ENCODE results near the gene PLA1A.

The PLA1A gene

GRCh38 chr3:119575507-119575906, 22.2 kb upstream of the PLA1A start:
- H3K4me3 ChIP-seq (ENCODE audit: insufficient read depth, low read depth, low read length, poor library complexity, severe bottlenecking): no peak overlapping the region
- no peak overlapping the region for H3K27ac ChIP-seq (ENCODE audit: insufficient read depth, low read length, poor library complexity, severe bottlenecking)
- H3K4me1 ChIP-seq (ENCODE audit: control insufficient read depth, insufficient read depth, low read length, poor library complexity, severe bottlenecking): peaks cover 6% of the 10 kb centered on the region
- no peaks in the 10 kb centered on the region for H3K36me3 ChIP-seq (ENCODE audit: control insufficient read depth, insufficient read depth, low read length)
- DNase-seq: no peak
- H3K27me3 ChIP-seq (replicated peaks; ENCODE audit: control insufficient read depth, insufficient read depth, low read length, poor library complexity, severe bottlenecking): no peaks in the 10 kb centered on the region
- H3K9me3 ChIP-seq (ENCODE audit: control insufficient read depth, low read length): no peaks in the 10 kb centered on the region

- Histone ChIP-seq H3K4me1 (ENCODE audit: control insufficient read depth, insufficient read depth, low read length, poor library complexity, severe bottlenecking) (peaks cover 6% of the 10 kb centered on the region), H3K4me3 (ENCODE audit: insufficient read depth, low read depth, low read length, poor library complexity, severe bottlenecking) (peak within 1 kb of the TSS; percentile 69), H3K27ac (ENCODE audit: insufficient read depth, low read length, poor library complexity, severe bottlenecking) (peak within 1 kb of the TSS; percentile 52), H3K36me3 (ENCODE audit: control insufficient read depth, insufficient read depth, low read length) (no peaks in the 10 kb centered on the region), H3K27me3 (replicated peaks; ENCODE audit: control insufficient read depth, insufficient read depth, low read length, poor library complexity, severe bottlenecking) (no peaks in the 10 kb centered on the region), H3K9me3 (ENCODE audit: control insufficient read depth, low read length) (no peaks in the 10 kb centered on the region)
- peak; percentile 11 to 39 (median 37) for DNase-seq
Measured at GRCh38 chr3:119579366-119580066, 18.2 kb upstream of the PLA1A start, which contains the start of gene ADPRH. ADPRH (plus strand) TSS chr3:119579492; CDS start chr3:119582170, 2,678 bp downstream.

- H3K36me3 ChIP-seq (ENCODE audit: control insufficient read depth, insufficient read depth, low read length): no peaks in the 10 kb centered on the region
- peak overlapping the region; percentile 69 for H3K4me3 ChIP-seq (ENCODE audit: insufficient read depth, low read depth, low read length, poor library complexity, severe bottlenecking)
- no peaks in the 10 kb centered on the region for H3K27me3 ChIP-seq (replicated peaks; ENCODE audit: control insufficient read depth, insufficient read depth, low read length, poor library complexity, severe bottlenecking)
- H3K9me3 ChIP-seq (ENCODE audit: control insufficient read depth, low read length): no peaks in the 10 kb centered on the region
- peaks cover 6% of the 10 kb centered on the region for H3K4me1 ChIP-seq (ENCODE audit: control insufficient read depth, insufficient read depth, low read length, poor library complexity, severe bottlenecking)
- DNase-seq: no peak
- H3K27ac ChIP-seq (ENCODE audit: insufficient read depth, low read length, poor library complexity, severe bottlenecking): peak overlapping the region; percentile 52
Measured at GRCh38 chr3:119580067-119580760, 17.5 kb upstream of the PLA1A start.

GRCh38 chr3:119582178-119582577, 15.5 kb upstream of the PLA1A start:
- Histone ChIP-seq H3K4me1 (ENCODE audit: control insufficient read depth, insufficient read depth, low read length, poor library complexity, severe bottlenecking) (peaks cover 6% of the 10 kb centered on the region), H3K27me3 (replicated peaks; ENCODE audit: control insufficient read depth, insufficient read depth, low read length, poor library complexity, severe bottlenecking) (no peaks in the 10 kb centered on the region), H3K36me3 (ENCODE audit: control insufficient read depth, insufficient read depth, low read length) (no peaks in the 10 kb centered on the region), H3K4me3 (ENCODE audit: insufficient read depth, low read depth, low read length, poor library complexity, severe bottlenecking) (no peak overlapping the region), H3K9me3 (ENCODE audit: control insufficient read depth, low read length) (no peaks in the 10 kb centered on the region), H3K27ac (ENCODE audit: insufficient read depth, low read length, poor library complexity, severe bottlenecking) (no peak overlapping the region)
- peak in 2 of 3 donors; percentile 14 to 18 for DNase-seq

- no peaks in the 10 kb centered on the region for H3K4me1 ChIP-seq (ENCODE audit: control insufficient read depth, insufficient read depth, low read length, poor library complexity, severe bottlenecking)
- H3K27me3 ChIP-seq (replicated peaks; ENCODE audit: control insufficient read depth, insufficient read depth, low read length, poor library complexity, severe bottlenecking): no peaks in the 10 kb centered on the region
- no peak overlapping the region for H3K27ac ChIP-seq (ENCODE audit: insufficient read depth, low read length, poor library complexity, severe bottlenecking)
Measured at GRCh38 chr3:119585208-119585607, 12.5 kb upstream of the PLA1A start.

DNA sequence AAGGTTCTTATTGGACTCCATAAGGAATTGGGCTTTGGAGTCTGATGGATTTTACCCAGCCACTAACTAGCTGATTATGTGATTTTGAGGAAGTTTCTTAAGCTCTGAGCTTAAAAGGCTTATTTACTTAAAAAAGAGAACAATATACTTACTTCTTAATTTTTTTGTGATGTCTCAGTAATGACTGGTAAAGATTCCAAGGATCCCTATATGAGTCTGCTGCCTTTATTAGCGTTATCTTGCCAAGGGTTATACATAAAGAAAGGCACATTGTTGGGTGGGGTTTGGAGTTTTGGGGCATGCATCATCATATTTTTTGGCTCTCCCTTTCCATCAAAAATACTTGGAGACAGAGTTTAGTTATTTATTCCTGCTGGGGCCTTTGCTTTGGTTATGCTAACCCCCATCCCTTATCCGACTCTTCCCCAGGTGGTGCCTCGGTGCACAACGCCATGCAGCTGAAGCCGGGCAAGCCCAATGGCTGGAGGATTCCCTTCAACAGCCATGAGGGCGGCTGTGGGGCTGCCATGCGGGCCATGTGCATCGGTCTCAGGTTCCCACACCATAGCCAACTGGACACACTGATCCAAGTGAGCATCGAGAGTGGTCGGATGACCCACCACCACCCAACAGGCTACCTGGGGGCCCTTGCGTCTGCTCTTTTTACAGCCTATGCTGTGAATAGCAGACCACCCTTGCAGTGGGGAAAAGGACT, 11.7 kb upstream of the PLA1A start:
- H3K4me3 ChIP-seq (ENCODE audit: insufficient read depth, low read depth, low read length, poor library complexity, severe bottlenecking): no peak overlapping the region

More at GRCh38 chr3:119585208-119585607, 12.5 kb upstream of the PLA1A start:
- Histone ChIP-seq H3K36me3 (ENCODE audit: control insufficient read depth, insufficient read depth, low read length) (no peaks in the 10 kb centered on the region), H3K9me3 (ENCODE audit: control insufficient read depth, low read length) (no peaks in the 10 kb centered on the region), H3K4me3 (ENCODE audit: insufficient read depth, low read depth, low read length, poor library complexity, severe bottlenecking) (no peak overlapping the region)
- no peak for DNase-seq

DNA sequence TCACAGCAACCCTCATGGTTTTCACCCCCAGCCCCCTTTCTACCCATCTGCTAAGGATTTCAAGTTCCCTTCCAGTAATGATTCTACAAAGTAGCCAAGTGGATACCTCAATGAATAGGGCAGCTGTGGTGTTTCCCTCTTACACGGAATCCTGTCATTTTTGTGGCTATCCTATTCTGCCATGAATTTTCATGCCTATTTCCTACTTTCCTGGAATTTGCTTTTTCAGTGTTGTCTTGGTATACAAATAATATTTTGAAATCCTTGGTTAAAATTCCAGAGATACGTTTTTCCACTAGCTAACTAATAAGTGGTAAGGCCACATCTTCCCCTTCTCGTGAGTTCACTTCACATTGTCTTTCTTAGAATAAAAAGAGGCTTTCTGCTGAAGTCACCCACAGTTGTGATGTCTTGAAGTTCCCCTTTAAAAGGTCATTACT, 10.9 kb upstream of the PLA1A start:
- no peak for DNase-seq
- H3K36me3 ChIP-seq (ENCODE audit: control insufficient read depth, insufficient read depth, low read length): no peaks in the 10 kb centered on the region
- no peaks in the 10 kb centered on the region for H3K27me3 ChIP-seq (replicated peaks; ENCODE audit: control insufficient read depth, insufficient read depth, low read length, poor library complexity, severe bottlenecking)
- no peak overlapping the region for H3K27ac ChIP-seq (ENCODE audit: insufficient read depth, low read length, poor library complexity, severe bottlenecking)
- no peaks in the 10 kb centered on the region for H3K9me3 ChIP-seq (ENCODE audit: control insufficient read depth, low read length)
- H3K4me1 ChIP-seq (ENCODE audit: control insufficient read depth, insufficient read depth, low read length, poor library complexity, severe bottlenecking): no peaks in the 10 kb centered on the region
- H3K4me3 ChIP-seq (ENCODE audit: insufficient read depth, low read depth, low read length, poor library complexity, severe bottlenecking): no peak overlapping the region

More for the DNA sequence above, 11.7 kb upstream of the PLA1A start:
- H3K27me3 ChIP-seq (replicated peaks; ENCODE audit: control insufficient read depth, insufficient read depth, low read length, poor library complexity, severe bottlenecking): no peaks in the 10 kb centered on the region
- no peaks in the 10 kb centered on the region for H3K4me1 ChIP-seq (ENCODE audit: control insufficient read depth, insufficient read depth, low read length, poor library complexity, severe bottlenecking)
- H3K27ac ChIP-seq (ENCODE audit: insufficient read depth, low read length, poor library complexity, severe bottlenecking): no peak overlapping the region
- no peak for DNase-seq
- H3K36me3 ChIP-seq (ENCODE audit: control insufficient read depth, insufficient read depth, low read length): no peaks in the 10 kb centered on the region
- no peaks in the 10 kb centered on the region for H3K9me3 ChIP-seq (ENCODE audit: control insufficient read depth, low read length)

DNA sequence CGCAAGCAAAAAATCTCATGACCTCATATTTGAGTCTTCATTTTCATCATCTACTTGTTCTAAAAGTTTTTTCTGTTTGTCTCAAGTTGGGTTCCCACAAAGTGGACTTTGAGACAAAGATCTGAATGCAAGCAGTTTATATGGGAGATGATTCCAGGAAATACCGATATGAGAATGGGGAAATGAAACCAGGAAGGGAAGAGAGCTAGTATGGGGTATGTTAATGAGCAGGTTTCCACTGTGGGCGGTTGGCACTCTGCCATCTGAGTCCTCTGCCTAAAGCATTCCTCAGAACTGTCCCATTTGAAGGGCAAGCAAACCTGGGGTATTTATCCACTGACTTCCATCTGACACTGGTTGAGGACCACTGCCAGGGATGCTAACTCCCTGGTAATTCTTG, 9.6 kb upstream of the PLA1A start:
- H3K4me1 ChIP-seq (ENCODE audit: control insufficient read depth, insufficient read depth, low read length, poor library complexity, severe bottlenecking): no peaks in the 10 kb centered on the region
- no peaks in the 10 kb centered on the region for H3K36me3 ChIP-seq (ENCODE audit: control insufficient read depth, insufficient read depth, low read length)
- no peak for DNase-seq
- H3K27me3 ChIP-seq (replicated peaks; ENCODE audit: control insufficient read depth, insufficient read depth, low read length, poor library complexity, severe bottlenecking): no peaks in the 10 kb centered on the region
- H3K9me3 ChIP-seq (ENCODE audit: control insufficient read depth, low read length): no peaks in the 10 kb centered on the region
- H3K4me3 ChIP-seq (ENCODE audit: insufficient read depth, low read depth, low read length, poor library complexity, severe bottlenecking): no peak overlapping the region
- H3K27ac ChIP-seq (ENCODE audit: insufficient read depth, low read length, poor library complexity, severe bottlenecking): no peak overlapping the region

DNA sequence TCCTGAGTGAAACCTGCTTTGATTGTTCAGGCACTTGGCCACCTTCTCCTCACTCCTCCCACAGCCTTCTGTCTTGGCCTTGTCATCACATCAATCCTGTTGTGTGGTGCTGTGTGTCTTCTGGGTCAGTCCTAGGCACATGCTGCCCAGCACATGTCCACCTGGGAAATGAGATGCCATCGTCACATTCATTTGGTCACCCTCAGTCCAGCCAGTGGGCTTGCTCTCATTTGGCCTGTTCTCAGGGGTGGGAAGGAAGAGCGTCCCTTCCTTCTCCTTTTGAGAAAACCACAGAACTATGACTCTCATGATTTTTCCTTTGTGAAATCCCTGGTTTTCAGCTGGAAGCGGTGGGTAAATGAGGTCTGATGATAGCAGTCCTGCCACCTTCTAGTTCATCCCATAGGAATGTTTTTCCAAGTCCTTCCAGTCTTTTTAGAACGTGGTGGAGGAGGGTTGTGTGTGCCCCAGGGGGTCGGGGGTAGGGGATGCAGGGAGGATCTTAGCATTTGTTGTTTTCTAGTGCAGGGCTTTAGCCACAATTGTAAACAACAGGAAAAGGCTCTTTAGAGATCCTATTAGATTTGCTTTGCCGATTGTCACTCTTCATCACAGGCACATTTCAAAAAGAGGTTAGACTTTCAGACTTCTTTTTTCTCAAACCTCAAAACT, 8.4 kb upstream of the PLA1A start:
- Histone ChIP-seq H3K4me3 (ENCODE audit: insufficient read depth, low read depth, low read length, poor library complexity, severe bottlenecking) (no peak overlapping the region), H3K4me1 (ENCODE audit: control insufficient read depth, insufficient read depth, low read length, poor library complexity, severe bottlenecking) (no peaks in the 10 kb centered on the region), H3K9me3 (ENCODE audit: control insufficient read depth, low read length) (no peaks in the 10 kb centered on the region), H3K27me3 (replicated peaks; ENCODE audit: control insufficient read depth, insufficient read depth, low read length, poor library complexity, severe bottlenecking) (no peaks in the 10 kb centered on the region), H3K27ac (ENCODE audit: insufficient read depth, low read length, poor library complexity, severe bottlenecking) (no peak overlapping the region), H3K36me3 (ENCODE audit: control insufficient read depth, insufficient read depth, low read length) (no peaks in the 10 kb centered on the region)
- no peak for DNase-seq

Data from effector memory CD4-positive, alpha-beta T cell (primary cell).